GM23338 (cell line): ENCODE data around the gene RPH3AL.

Source experiments
- CREB1 ChIP-seq: fragments of 250-450 bp; sonication (Bioruptor Pico); IDR thresholded peaks from 2 replicates; pipeline ENCODE4 v1.5.0; 2020; ENCODE audit warnings: low read depth, mild to moderate bottlenecking, moderate library complexity
- CTCF ChIP-seq, 2 experiments: fragments of 200-600 bp in 1 of 2; sonication (generic) in 1 of 2; conservative IDR thresholded peaks; 2 replicates each; pipeline versions ENCODE4 v1.5.1 to v1.6.1; 2016 to 2017; ENCODE audit warnings: antibody characterized with exemption in 2 of 2, low read depth in 2 of 2, mild to moderate bottlenecking in 2 of 2, moderate library complexity in 1 of 2
- EZH2 ChIP-seq: fragments of 200-600 bp; sonication (generic); IDR thresholded peaks from one replicate; pipeline ENCODE4 v1.8.0; 2017; ENCODE audit warnings: antibody characterized with exemption, mild to moderate bottlenecking, low read depth; ENCODE audit not compliant: unreplicated experiment
- EZH2phosphoT487 ChIP-seq: fragments of 200-600 bp; sonication (generic); IDR thresholded peaks from one replicate; pipeline ENCODE4 v1.8.1; 2018; ENCODE audit warnings: antibody characterized with exemption; ENCODE audit not compliant: unreplicated experiment
- JUNB ChIP-seq: IDR thresholded peaks from one replicate; pipeline ENCODE4 v1.6.1; 2016; ENCODE audit warnings: antibody characterized with exemption; ENCODE audit not compliant: unreplicated experiment
- NANOG ChIP-seq: IDR thresholded peaks from 2 replicates; pipeline ENCODE4 v1.6.1; 2016; ENCODE audit warnings: antibody characterized with exemption, borderline replicate concordance
- POLR2AphosphoS5 ChIP-seq: IDR thresholded peaks from 2 replicates; pipeline ENCODE4 v1.6.1; 2016; ENCODE audit warnings: antibody characterized with exemption, low read depth
- REST ChIP-seq: IDR thresholded peaks from one replicate; pipeline ENCODE4 v1.6.1; 2018; ENCODE audit warnings: antibody characterized with exemption; ENCODE audit not compliant: unreplicated experiment
- STAT1 ChIP-seq: IDR thresholded peaks from one replicate; pipeline ENCODE4 v1.6.1; 2016; ENCODE audit warnings: antibody characterized with exemption; ENCODE audit not compliant: unreplicated experiment
- ZNF114 ChIP-seq: fragments of 250-450 bp; sonication (Bioruptor Pico); IDR thresholded peaks from 2 replicates; pipeline ENCODE4 v1.5.0; 2020; ENCODE audit warnings: mild to moderate bottlenecking, moderate library complexity
- ZNF331 ChIP-seq: fragments of 250-450 bp; sonication (Bioruptor Pico); IDR thresholded peaks from 2 replicates; pipeline ENCODE4 v1.5.0; 2020; ENCODE audit warnings: low read depth, mild to moderate bottlenecking, moderate library complexity
- ZNF462 ChIP-seq: fragments of 250-450 bp; sonication (Bioruptor Pico); IDR thresholded peaks from 2 replicates; pipeline ENCODE4 v1.5.0; 2020; ENCODE audit warnings: mild to moderate bottlenecking, moderate library complexity
- TF ChIP-seq, protein P1 (sequence below): IDR thresholded peaks from 2 replicates; pipeline ENCODE4 v1.6.1; 2016; ENCODE audit warnings: antibody characterized with exemption

GRCh38 chr17:288802-289356, 63.7 kb downstream of the RPH3AL start:
- TF ChIP-seq, protein P1, sequence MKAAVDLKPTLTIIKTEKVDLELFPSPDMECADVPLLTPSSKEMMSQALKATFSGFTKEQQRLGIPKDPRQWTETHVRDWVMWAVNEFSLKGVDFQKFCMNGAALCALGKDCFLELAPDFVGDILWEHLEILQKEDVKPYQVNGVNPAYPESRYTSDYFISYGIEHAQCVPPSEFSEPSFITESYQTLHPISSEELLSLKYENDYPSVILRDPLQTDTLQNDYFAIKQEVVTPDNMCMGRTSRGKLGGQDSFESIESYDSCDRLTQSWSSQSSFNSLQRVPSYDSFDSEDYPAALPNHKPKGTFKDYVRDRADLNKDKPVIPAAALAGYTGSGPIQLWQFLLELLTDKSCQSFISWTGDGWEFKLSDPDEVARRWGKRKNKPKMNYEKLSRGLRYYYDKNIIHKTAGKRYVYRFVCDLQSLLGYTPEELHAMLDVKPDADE = no peak
- TF ChIP-seq EZH2phosphoT487 (no peak), CREB1 (CRISPR knock-in tag) (no peak), ZNF462 (CRISPR knock-in tag) (no peak), REST (no peak), CTCF (conservative IDR thresholded peaks at IDR 0.05; ENCODE audit: low read depth in 2 of 2) (no peak), EZH2 (no peak), POLR2AphosphoS5 (no peak), ZNF331 (CRISPR knock-in tag) (no peak), JUNB (no peak), ZNF114 (CRISPR knock-in tag) (no peak), NANOG (no peak), STAT1 (no peak)
